Ramos (cell line): ENCODE results near the gene TUBGCP6.
"Not testable (repeated sequence)": the region's sequence is repeated elsewhere in the genome, so short reads cannot be mapped to it uniquely, and the experiment has no call there.

Experiments
- in situ Hi-C: fragments of 300-500 bp; cut with MboI; formaldehyde crosslinking; loops from one replicate; pipeline ENCODE4 v1.14.3; 2022; ENCODE audit warnings: low sequenced_read_pairs; ENCODE audit not compliant: unreplicated experiment

The TUBGCP6 gene

DNA sequence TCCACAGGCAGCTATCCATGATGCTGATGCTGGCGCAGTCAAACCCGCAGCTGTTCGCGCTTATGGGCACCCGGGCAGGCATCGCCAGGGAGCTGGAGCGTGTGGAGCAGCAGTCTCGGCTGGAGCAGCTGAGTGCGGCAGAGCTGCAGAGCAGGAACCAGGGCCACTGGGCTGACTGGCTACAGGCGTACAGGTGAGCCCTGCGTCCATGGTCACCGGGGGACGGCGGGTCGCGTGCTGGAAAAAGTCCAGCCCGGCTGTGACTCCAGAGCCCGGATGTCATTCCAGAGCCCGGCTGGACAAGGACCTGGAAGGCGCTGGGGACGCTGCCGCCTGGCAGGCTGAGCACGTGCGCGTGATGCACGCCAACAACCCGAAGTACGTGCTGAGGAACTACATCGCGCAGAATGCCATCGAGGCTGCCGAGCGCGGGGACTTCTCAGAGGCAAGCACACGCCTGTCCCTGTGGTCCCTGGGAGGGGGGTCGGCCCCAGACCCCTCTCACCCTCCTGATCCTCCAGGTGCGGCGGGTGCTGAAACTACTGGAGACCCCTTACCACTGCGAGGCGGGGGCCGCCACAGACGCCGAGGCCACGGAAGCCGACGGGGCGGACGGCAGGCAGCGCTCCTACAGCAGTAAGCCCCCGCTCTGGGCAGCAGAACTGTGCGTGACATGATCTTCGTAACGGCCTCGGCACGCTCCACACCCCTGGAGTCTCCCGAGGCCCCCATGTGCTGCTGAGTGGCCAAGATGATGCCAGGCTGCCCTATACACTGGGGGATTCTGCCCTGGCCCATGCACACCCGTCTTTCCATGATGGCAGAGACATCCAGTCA is 27.9 kb downstream of the TUBGCP6 start:
- in situ Hi-C loops = no loop called here

DNA sequence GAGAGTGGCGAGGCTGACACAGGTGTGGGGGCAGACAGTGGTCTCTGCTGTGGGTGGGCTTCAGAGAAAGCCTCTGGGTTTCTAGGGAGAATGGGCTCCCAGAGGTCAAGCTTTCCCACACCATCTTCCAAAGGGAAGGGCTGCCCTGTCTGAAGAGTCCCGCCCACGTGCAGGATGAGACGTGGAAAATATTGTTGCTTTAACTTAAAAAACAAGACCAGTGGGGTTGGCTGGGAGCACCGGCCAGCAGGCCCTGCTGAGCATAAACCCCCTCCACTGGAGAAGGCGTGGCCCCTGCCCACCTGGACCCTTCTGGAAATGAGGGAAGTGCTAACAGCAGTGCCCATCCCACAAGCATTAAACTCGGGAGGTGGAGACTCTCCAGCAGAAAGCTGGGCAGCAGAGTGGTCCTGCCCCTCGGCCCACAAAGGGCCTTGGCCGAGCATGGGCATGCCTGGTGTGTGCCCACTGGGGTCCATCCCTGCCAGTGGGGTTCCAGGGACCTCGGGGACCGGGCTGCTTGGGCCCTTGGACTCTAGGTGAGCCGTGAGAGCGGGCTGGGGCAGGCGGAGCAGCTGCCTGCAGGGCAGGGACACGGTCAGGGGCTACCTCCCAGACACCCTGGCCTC is 28.7 kb downstream of the TUBGCP6 start:
- in situ Hi-C loops = no loop called here

DNA sequence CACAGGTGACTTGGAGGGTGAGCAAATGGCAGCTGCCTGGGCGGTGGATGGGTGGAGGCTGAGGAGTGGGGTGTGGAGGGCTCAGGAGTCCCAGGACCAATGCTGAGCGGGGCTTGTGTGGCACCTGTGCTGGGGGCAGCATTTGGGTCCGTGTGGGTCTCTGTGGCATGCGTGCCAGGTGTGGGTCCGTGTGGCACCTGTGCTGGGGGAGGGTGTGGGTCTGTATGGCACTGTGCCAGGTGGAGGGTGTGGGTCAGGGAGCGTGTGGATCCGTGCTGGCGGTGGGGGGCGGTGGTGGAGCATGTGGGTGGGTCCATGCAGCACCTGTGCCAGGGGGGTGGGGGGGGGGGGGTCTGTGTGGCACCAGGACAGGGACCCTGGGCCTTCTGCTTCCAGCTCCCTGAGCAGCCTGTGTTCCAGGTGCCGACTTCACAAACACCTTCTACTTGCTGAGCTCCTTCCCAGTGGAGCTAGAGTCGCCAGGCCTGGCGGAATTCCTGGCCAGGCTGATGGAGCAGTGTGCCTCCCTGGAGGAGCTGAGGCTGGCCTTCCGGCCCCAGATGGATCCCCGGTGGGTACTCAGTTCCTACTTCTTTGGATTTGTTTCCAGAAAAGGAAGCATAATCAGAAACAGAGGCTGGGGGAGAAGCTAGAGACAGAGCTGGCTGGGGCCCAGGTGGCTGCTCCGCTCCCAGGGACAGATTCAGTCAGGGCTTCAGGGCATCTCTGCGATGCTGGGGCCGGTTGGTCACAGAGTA is 29.3 kb downstream of the TUBGCP6 start:
- in situ Hi-C loops = no loop called here

DNA sequence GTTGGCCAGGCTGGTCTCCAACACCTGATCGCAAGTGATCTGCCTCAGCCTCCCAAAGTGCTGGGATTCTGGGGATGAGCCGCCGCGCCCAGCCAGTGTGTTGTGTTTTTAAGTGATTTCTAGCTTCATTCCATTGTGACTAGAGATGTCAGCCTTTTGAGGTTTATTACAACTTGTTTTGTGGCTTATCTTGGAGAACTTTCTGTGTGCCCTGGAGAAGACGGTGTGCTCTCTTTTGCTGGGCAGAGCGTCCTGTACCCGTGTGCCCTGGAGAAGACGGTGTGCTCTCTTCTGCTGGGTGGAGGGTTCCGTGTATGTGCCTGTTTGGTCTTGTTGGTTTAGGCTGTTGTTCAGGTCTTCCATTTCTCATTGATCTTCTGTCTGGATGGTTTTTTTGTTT is 31.6 kb downstream of the TUBGCP6 start:
- in situ Hi-C loops = loop anchor here (5.0 kb wide), 2 partner anchors 66 to 281 kb away; no protein-coding TSS in a partner anchor

DNA sequence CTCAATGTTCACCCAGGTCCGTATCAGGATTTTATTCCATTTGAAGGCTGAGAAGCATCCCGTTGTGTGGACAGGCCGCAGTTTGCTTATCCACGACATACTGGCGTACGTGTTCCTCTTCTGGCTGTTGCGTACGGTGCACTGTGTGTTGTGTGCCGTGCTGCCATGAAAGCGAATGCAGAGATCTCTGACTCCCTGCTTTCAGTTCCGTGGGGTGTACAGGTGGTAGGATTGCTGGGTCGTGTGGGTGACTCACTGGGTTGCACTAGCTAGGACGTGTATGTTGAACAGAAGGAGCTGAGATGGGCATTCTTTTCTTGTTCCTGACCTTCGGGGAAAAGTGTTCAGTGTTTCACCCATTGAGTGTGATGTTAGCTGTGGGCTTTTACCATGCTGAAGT is 33.7 kb downstream of the TUBGCP6 start:
- in situ Hi-C loops = loop anchor here (5.0 kb wide), 2 partner anchors 64 to 279 kb away; no protein-coding TSS in a partner anchor

DNA sequence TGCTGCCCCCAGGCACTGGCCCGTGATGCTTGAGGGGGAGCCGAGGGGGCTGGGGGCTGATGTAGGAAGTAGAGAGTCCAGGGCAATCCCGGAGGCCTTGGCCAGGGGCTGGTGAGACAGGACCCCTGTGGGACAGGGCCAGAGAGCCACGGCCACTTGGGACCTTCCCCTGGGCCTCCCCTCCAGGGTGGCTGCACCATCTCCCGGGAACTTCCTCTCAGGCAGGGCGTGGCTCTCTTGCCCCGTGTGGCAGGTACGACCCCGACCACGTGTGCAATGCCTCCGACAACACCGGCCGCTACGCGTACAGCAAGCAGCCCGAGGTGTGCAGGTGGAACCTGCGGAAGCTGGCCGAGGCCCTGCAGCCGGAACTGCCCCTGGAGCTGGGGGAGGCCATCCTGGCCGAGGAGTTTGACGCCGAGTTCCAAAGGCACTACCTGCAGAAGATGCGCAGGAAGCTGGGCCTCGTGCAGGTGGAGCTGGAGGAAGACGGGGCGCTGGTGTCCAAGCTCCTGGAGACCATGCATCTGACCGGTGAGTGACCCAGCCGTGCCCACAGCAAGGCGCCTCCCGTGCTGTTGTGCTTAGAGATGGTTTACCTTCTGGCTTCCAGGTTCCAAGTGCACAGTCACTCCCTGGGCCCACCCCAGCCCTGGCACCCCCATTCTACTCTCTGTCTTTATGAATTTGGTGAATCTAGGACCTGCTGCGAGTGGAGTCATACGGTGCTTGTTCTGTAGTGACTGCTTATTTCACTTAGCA is 34.3 kb downstream of the TUBGCP6 start:
- in situ Hi-C loops = loop anchor here (5.0 kb wide), 2 partner anchors 63 to 278 kb away; no protein-coding TSS in a partner anchor

DNA sequence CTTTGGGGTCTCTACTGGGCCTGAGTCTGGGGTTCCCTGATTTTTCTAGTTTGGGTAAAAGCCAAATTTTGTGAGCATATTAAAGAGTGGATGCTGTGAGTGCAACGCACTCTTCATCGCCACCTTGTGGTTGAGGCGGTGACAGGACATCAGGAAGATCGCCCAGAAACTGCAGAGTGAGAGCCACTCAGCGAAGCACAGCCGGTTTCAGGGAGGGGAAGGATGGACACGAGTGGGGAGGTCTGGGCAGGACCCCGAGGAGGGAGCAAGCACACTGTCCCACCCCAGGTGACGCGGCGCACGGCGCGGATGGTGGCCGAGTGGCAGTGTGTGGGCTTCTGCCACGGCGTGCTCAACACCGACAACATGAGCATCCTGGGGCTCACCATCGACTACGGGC is 34.9 kb downstream of the TUBGCP6 start:
- in situ Hi-C loops = loop anchor here (5.0 kb wide), 2 partner anchors 63 to 278 kb away; no protein-coding TSS in a partner anchor

DNA sequence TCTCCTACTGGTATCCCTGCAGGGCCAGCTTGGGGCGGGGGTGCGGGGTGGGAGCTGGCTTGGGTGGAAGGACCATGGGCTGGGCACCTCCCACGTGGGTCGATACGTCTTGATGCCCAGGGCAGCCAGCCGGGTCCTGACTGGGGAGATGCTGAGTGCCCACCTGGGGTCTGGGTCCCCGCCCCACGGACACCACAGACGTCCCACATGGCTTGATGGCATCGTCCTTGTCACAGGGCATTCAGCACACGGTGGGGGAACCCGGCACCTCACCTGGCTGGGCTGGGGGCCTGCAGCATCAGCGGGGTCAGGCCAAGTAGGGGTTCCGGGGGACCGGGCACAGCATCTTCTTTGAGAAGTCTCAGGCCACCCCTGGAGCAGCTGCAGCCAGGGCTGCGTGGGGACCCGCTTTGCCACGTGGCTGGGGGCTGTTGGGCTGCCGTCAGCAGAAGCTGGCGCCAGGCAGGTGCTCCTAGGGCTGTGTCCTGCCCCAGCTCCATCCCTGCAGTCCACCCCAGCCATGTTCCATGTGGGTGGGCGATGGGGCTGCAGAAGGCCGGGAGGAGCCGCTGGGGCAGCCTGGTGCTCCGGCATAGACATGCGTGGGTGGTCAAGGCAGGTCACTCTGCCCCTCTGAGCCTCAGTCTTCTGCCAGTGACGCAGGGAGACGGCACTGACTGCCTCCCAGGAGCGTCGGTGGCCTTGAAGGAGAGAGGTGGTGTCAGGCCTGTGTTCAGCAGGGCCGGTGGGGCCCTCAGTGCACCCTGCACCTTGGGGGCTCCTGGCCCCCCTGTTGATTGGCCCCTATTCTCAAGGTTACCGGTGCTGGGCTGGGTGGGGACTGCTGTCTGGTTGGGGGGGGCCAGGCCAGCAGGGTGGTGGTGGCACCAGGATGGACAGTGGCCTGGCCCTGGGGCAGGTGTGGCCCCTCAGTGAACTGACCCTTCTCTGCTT is 35.6 kb downstream of the TUBGCP6 start:
- in situ Hi-C loops = no loop called here

DNA sequence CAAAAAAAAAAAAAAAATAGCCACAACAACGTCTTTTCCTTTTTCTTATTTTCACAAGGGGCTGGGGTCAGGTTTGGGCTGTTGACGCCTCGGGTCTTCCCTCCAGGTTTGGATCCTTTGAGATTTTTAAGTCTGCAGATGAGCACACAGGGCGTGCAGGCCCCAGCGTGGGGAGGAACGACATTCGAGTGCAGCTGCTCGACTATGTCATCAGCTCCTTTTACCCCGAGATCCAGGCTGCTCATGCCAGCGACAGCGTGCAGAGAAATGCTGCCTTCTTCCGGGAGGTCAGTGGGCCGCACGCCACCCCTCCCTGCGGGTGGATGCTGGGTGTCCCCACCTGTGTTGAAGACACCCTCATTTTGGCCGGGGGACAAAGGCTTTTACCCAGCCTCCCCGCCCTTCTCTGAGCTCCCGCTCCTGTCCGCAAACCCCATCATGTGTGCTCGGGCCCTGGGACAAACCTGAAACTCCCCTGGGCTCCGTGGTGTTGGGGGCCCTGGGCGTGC is 36.3 kb downstream of the TUBGCP6 start:
- in situ Hi-C loops = no loop called here

DNA sequence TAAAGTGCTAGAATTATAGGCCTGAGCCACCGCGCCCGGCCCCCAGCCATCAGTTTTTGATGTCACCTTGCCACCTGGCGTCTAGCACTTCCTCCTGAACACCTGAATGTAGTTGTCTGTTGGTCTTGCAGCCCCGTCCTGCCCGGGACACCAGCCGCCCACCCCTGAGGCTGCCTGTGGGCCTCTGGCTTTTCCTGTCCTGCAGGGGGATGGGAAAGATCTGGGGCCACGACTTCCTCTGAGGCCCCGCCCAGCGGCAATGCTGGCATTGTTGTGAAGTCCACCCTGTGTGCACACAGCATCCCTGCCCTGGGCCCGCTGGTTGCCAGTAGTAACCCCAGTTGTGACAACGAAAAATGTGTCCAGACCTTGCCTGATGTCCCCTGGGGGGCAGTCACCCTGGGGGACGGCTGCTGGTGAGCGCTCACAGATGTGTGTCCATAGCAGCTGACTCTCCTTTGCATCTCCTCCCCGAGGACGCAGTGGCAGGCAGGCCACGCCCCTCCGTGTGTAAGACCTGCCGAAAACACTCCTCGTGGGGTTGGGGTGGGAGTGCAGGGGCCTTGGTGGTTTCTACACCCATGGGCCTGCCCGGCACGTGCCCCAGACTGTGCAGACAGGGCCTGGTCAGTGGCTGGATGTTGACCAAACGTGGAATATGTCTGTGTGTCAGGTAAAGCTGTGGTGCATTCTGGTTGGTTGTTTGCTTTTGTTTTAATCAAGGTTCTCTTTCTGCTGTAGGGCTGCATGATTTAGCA is 37.3 kb downstream of the TUBGCP6 start:
- in situ Hi-C loops = no loop called here

DNA sequence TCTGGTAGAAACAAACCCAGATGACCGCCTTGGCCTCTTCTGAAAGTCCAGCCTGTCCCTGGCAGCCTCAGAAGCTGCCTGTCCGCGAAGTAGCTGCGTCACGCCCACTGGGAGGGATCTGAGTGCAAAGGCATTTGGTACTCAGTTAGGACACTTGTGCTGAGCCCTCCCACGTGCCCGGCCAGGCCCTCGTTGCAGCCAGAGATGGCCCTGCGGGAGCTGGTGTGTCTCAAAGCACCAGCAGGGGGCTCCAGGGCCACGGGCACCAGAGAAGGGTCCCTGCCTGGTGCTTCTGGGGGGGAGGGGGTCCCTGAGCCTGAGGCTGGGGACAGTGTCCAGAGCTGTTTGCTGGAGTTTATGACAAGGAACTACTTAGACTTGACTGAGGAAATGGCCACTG is 38.2 kb downstream of the TUBGCP6 start:
- in situ Hi-C loops = no loop called here

DNA sequence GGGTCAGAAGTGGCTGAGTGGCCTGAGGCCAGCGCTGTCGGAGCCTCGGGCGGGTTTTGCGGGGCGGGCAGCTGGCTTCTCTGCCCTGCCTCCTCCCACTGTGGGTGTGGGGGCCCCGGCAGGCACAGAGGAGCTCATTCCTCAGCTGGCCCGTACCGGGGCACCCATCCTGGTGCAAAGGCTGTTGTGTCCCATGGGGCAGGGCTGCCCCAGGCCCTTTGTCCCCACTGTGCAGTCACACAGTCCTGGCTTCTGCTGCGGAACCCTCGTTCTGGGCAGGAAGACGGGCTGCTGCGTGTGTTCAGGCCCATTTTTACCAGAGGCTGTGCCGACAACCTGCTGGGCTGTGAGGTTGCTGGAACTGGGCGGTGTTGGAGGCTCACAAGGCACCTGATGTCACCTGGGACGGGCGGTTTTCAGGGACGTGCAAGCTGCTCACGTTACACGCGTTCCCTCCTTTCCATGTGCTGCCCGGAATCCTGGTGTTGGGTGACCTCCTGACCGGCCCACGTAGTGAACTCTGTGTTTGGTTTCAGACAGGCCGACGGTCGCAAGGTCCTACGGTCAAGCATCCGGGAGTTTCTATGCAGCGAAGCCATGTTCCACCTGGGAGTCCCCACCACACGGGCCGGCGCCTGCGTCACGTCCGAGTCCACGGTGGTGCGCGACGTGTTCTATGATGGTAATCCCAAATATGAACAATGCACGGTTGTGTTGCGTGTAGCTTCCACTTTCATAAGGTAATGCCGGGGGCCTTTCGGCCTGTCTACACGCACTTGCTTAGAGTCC is 38.8 kb downstream of the TUBGCP6 start:
- in situ Hi-C loops = no loop called here

DNA sequence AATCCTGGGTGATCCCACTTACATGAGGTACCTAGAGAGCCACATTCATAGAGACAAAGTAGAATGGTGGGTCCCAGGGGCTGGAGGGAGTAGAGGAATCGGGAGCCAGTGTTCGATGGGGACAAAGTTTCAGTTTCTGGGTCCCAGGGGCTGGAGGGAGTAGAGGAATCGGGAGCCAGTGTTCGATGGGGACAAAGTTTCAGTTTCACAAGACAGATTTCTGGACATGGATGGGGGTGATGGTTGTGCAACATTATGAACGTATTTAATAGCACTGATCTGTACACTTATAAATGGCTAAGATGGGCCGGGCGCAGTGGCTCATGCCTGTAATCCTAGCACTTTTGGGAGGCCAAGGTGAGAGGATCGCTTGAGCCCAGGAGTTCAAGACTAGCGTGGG is 39.8 kb downstream of the TUBGCP6 start:
- in situ Hi-C loops = not testable (repeated sequence)

DNA sequence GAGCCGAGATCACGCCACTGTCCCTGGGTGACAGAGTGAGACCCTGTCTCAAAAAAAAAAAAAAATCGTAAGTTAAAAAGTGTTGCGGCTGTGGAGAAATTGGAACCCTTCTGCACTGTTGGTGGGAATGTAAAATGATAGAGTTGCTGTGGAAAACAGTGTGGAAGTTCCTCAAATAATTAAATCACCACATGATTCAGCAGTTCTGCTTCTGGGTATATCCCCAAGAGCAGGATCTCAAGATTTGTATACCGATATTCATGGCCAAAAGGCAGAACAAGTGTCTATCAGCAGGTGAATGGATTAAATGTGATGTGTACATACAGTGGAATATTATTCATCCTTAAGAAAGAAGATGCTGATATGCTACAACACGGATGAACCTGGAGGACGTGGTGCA is 40.3 kb downstream of the TUBGCP6 start:
- in situ Hi-C loops = no loop called here

DNA sequence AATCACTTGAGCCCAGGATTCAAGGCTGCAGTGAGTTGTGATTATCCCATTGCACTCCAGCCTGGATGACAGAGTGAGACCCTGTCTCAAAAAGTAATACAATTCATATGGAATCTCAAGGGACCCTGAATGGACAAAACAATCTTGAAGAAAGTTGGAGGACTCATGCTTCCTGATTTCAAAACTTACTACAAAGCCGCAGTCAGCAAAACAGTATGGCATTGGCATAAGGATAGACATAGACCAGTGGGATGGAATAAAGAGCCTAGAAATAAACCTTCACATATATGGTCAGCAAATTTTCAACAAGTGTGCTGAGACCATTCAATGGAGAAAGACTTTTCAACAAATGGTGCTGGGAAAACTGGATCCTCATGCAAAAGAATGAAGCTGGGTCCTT is 41.5 kb downstream of the TUBGCP6 start:
- in situ Hi-C loops = no loop called here

DNA sequence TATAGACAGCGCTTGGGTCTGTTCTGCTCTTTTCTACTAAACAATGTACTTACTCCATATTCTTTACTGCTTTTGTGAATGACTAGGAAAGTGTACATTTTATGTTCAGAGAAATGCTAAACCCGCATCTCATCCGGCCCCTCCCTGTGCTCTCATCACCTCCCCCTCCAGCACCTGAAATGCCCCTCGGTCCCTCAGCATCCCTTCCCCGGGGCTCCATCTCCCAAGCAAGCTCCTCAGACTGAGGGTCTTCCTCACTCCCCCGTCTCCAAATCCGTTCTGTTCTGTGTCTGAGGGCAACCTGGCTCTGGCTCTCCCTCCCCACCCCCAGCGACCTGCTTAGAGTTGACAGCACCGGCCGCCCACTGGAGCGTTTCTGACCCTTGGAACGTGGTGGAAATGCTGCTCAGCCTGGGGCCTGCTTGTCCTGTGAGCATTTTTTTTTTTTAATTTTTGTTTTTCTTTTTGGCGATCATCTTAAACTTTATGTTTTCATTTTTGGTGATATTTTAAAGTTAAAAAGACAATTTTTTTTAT is 42.6 kb downstream of the TUBGCP6 start:
- in situ Hi-C loops = no loop called here
